GM21723 (cell line): ENCODE data around the gene TPRN.
A peak's percentile ranks its signal among the peaks of the same experiment; 100 is the strongest.

Experiments
- ATAC-seq: cut with Tn5 transposase; IDR thresholded peaks from one replicate; pipeline ENCODE4 v1.9.1; 2021; ENCODE audit warnings: mild to moderate bottlenecking, moderate library complexity; ENCODE audit not compliant: unreplicated experiment

Gene TPRN

GRCh38 chr9:137225699-137226331 is 25.3 kb upstream of the TPRN start:
- ATAC-seq: no peak

GRCh38 chr9:137224830-137225694 is 24.5 kb upstream of the TPRN start, which contains the start of gene CYSRT1:
TSS of gene CYSRT1 (plus strand) at chr9:137225174. CDS start at chr9:137225622, 448 bp downstream.
- ATAC-seq: no peak

- peak; percentile 64 for ATAC-seq
Observed at GRCh38 chr9:137223078-137223970, 22.8 kb upstream of the TPRN start.

- no peak for ATAC-seq
Observed at GRCh38 chr9:137222190-137223077, 21.9 kb upstream of the TPRN start, which contains the start of gene RNF208. TSS of gene RNF208 (minus strand) at chr9:137222240. CDS start at chr9:137221212, 1,028 bp downstream.

- ATAC-seq: no peak
Observed at GRCh38 chr9:137221506-137222111, 21.1 kb upstream of the TPRN start.

GRCh38 chr9:137221095-137221505 is 20.6 kb upstream of the TPRN start:
- ATAC-seq: no peak

- ATAC-seq: no peak
Observed at GRCh38 chr9:137220317-137221094, 20.0 kb upstream of the TPRN start.

- no peak for ATAC-seq
Observed at GRCh38 chr9:137219757-137220316, 19.3 kb upstream of the TPRN start.

GRCh38 chr9:137218754-137219271 is 18.3 kb upstream of the TPRN start:
- no peak for ATAC-seq

GRCh38 chr9:137218212-137218753 is 17.7 kb upstream of the TPRN start:
- ATAC-seq: no peak

- ATAC-seq: no peak
Observed at GRCh38 chr9:137217276-137218211, 17.0 kb upstream of the TPRN start.

- ATAC-seq: no peak
Observed at GRCh38 chr9:137216188-137216965, 15.8 kb upstream of the TPRN start.

GRCh38 chr9:137215196-137215986 is 14.8 kb upstream of the TPRN start:
- ATAC-seq: no peak

- no peak for ATAC-seq
Observed at GRCh38 chr9:137214620-137215019, 14.1 kb upstream of the TPRN start.
